Glutamatergic neuron (in vitro differentiated cells): ENCODE results near the gene KRTAP6-2. TPM values are rescaled to one million over a fixed set of nuclear protein-coding genes. Genes with fewer than 3 reads are reported as not detected.

Experiments
- DNase-seq: peaks from one replicate; pipeline ENCODE4 v3.0.0; 2022
- H3K27ac Mint-ChIP-seq: one replicate; pipeline ENCODE4 v1.8.0; 2020; ENCODE audit warnings: mild to moderate bottlenecking, mixed read lengths, inconsistent platforms; ENCODE audit not compliant: unreplicated experiment
- H3K27me3 Mint-ChIP-seq: one replicate; pipeline ENCODE4 v1.8.0; 2020; ENCODE audit warnings: mild to moderate bottlenecking, moderate library complexity, mixed read lengths, inconsistent platforms; ENCODE audit not compliant: unreplicated experiment
- H3K36me3 Mint-ChIP-seq: one replicate; pipeline ENCODE4 v1.8.0; 2020; ENCODE audit warnings: mild to moderate bottlenecking, mixed read lengths, inconsistent platforms; ENCODE audit not compliant: unreplicated experiment
- H3K4me1 Mint-ChIP-seq: one replicate; pipeline ENCODE4 v1.8.0; 2020; ENCODE audit warnings: mild to moderate bottlenecking, low read depth, mixed read lengths, inconsistent platforms; ENCODE audit not compliant: unreplicated experiment
- H3K4me3 Mint-ChIP-seq: one replicate; pipeline ENCODE4 v1.8.0; 2020; ENCODE audit warnings: mild to moderate bottlenecking, mixed read lengths, inconsistent platforms; ENCODE audit not compliant: unreplicated experiment
- H3K9me3 Mint-ChIP-seq: one replicate; pipeline ENCODE4 v1.8.0; 2020; ENCODE audit warnings: mild to moderate bottlenecking, moderate library complexity, mixed read lengths, inconsistent platforms; ENCODE audit not compliant: unreplicated experiment
- CTCF ChIP-seq: fragments of 200-600 bp; sonication (generic); IDR thresholded peaks from one replicate; pipeline ENCODE4 v1.5.0; 2021; ENCODE audit not compliant: partially characterized antibody, unreplicated experiment
- total RNA-seq: library from RNA; stranded (reverse); fragmentation: NEBNext Ultra II Directional; extraction: Animal tissue kit (Norgen Biotek cat#: 25700); gene quantifications from one replicate; pipeline ENCODE4 v1.2.1, GENCODE V29; 2021; ENCODE audit not compliant: unreplicated experiment

KRTAP6-2 gene
- total RNA-seq, 1 donor from 2014 or later, result not detected

DNA sequence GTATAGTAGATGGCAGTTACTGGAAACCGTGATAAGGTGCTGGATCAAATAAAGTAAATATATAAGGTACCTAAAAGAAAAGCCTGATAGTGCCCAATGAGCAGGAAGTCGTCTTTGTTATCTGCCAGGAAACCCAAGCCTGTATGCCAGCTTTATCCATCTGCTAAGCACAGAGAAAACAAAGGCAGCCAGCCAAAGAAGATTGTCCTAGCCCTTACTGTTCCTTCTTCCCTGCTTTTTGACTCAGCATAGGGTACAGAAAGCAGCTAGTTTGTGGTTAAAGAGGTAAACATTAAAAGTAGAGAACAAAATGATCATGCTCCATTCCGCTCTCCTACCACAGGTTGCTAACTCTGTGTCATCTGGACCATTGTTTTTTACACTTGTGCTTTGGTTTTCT lies 18.6 kb downstream of the KRTAP6-2 start:
- no peak overlapping the region for H3K27ac Mint-ChIP-seq
- no peaks in the 10 kb centered on the region for H3K36me3 Mint-ChIP-seq
- no peak for DNase-seq
- no peaks in the 10 kb centered on the region for H3K4me1 Mint-ChIP-seq
- no peaks in the 10 kb centered on the region for H3K27me3 Mint-ChIP-seq
- H3K9me3 Mint-ChIP-seq, result no peaks in the 10 kb centered on the region
- H3K4me3 Mint-ChIP-seq, result no peak overlapping the region
- TF ChIP-seq CTCF, result no peak

GRCh38 chr21:30579346-30579745 lies 19.4 kb downstream of the KRTAP6-2 start:
- TF ChIP-seq CTCF, result no peak
- no peak for DNase-seq
- Mint-ChIP-seq H3K36me3 (no peaks in the 10 kb centered on the region), H3K9me3 (no peaks in the 10 kb centered on the region), H3K4me1 (no peaks in the 10 kb centered on the region), H3K27me3 (no peaks in the 10 kb centered on the region), H3K27ac (no peak overlapping the region), H3K4me3 (no peak overlapping the region)

GRCh38 chr21:30577766-30578165 lies 20.9 kb downstream of the KRTAP6-2 start:
- no peak overlapping the region for H3K4me3 Mint-ChIP-seq
- no peak overlapping the region for H3K27ac Mint-ChIP-seq
- DNase-seq, result no peak
- no peak for TF ChIP-seq CTCF
- H3K4me1 Mint-ChIP-seq, result no peaks in the 10 kb centered on the region
- H3K36me3 Mint-ChIP-seq, result no peaks in the 10 kb centered on the region
- H3K27me3 Mint-ChIP-seq, result no peaks in the 10 kb centered on the region
- H3K9me3 Mint-ChIP-seq, result no peaks in the 10 kb centered on the region

DNA sequence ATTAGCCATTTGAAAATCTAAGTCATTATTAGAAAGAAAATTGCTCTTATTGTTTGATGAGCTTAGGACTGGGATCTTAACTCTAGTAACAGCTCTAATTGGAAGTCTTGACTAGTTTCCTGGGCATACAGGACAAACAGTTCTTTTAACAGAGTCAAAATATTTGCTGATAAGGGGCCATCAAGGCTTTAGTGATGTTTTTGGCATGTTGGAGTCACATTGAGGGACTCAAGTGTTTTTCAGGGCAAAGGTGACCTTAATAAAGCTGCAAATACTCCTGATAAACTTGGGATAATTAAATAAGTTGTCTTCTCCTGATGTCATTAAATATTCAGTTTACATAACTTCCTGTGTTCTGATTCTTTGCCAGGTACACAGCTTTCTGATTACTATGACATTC lies 31.1 kb downstream of the KRTAP6-2 start:
- no peak for DNase-seq
- Mint-ChIP-seq H3K4me1 (no peaks in the 10 kb centered on the region), H3K4me3 (no peak overlapping the region), H3K27ac (no peak overlapping the region), H3K9me3 (no peaks in the 10 kb centered on the region), H3K27me3 (no peaks in the 10 kb centered on the region), H3K36me3 (no peaks in the 10 kb centered on the region)
- no peak for TF ChIP-seq CTCF

DNA sequence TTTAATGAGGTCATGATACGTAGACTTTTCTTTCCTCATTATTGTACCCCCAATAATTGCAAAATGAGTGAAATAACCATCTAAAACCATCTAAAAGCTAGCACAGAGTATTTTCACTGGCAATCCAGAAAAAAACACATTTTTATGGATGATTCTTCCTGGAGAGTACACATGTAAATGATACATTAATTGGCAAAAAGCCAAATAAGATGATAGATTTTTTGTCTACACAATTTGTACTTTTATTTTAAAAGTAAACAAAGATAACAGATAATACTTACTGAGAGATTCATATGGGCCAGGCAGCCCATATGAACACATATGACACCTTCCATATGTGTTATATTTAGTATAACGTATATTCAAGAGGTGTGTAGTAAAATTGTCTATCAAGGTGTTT lies 35.1 kb downstream of the KRTAP6-2 start:
- no peak overlapping the region for H3K27ac Mint-ChIP-seq
- no peaks in the 10 kb centered on the region for H3K9me3 Mint-ChIP-seq
- H3K36me3 Mint-ChIP-seq, result no peaks in the 10 kb centered on the region
- no peak for DNase-seq
- H3K27me3 Mint-ChIP-seq, result no peaks in the 10 kb centered on the region
- H3K4me3 Mint-ChIP-seq, result no peak overlapping the region
- no peaks in the 10 kb centered on the region for H3K4me1 Mint-ChIP-seq
- no peak for TF ChIP-seq CTCF
